GM12878 (cell line): Measurements from ENCODE around the gene RBM44. TPM values are rescaled to one million over a fixed set of nuclear protein-coding genes. Genes with fewer than 3 reads are reported as not detected.

Experiments used
- ATAC-seq: fragments of 200-7000 bp; cut with Tn5 transposase; 3 replicates; pipeline ENCODE4 v1.9.1; 2020; ENCODE audit warnings: mild to moderate bottlenecking, moderate library complexity
- BruUV-seq: library from RNA; stranded (reverse); fragments of 400-500 nt; replicated peaks from 2 replicates; lab custom pipeline; 2021; lab: Mats Ljungman, UMichigan
- CTCF ChIA-PET: fragments of 300-600 bp; sonication (Branson Sonifier 250); formaldehyde crosslinking; extraction: SDS; loops from one replicate; lab custom pipeline; 2021; ENCODE audit warnings: inconsistent platforms; lab: Yijun Ruan, JAX
- POLR2A ChIA-PET: fragments of 350-600 bp; formaldehyde crosslinking; extraction: SDS; loops from one replicate; lab custom pipeline; 2021; ENCODE audit warnings: inconsistent platforms; lab: Charles Lee
- RAD21 ChIA-PET: fragments of 300-600 bp; sonication (Branson Sonifier 250); formaldehyde crosslinking; loops from one replicate; lab custom pipeline; 2023; ENCODE audit warnings: antibody characterized with exemption; ENCODE audit not compliant: unreplicated experiment; lab: Charles Lee
- SMC1A ChIA-PET: fragments of 300-600 bp; sonication (Branson Sonifier 250); formaldehyde crosslinking; loops from one replicate; lab custom pipeline; 2023; ENCODE audit not compliant: unreplicated experiment, uncharacterized antibody; lab: Charles Lee
- DNase-seq: peaks from one replicate; pipeline ENCODE4 v3.0.0-alpha.2; 2011; ENCODE audit warnings: low read depth, low spot score
- FAIRE-seq: peaks from 3 replicates; lab custom pipeline; 2011; peaks lifted over from hg19 to GRCh38; lab: Jason Lieb, UNC
- H2AFZ ChIP-seq: 2 replicates; pipeline ENCODE4 v1.6.0; 2011; ENCODE audit warnings: low read depth, low read length, control low read depth; ENCODE audit not compliant: control insufficient read depth
- H3K27ac ChIP-seq: 2 replicates; pipeline ENCODE4 v1.5.1; 2011; ENCODE audit warnings: control low read depth; ENCODE audit not compliant: control insufficient read depth, insufficient read depth
- H3K27me3 ChIP-seq, 2 experiments: replicated peaks in 1 of 2; 2 replicates each; pipeline versions ENCODE4 v1.6.0 to v1.6.1; 2011; ENCODE audit warnings: low read length in 1 of 2; ENCODE audit not compliant: control insufficient read depth in 2 of 2, insufficient read depth in 2 of 2
- H3K36me3 ChIP-seq, 2 experiments: 2 replicates each; pipeline ENCODE4 v1.5.1; 2011; ENCODE audit warnings: low read length in 1 of 2; ENCODE audit not compliant: control insufficient read depth in 2 of 2, insufficient read depth in 2 of 2
- H3K4me1 ChIP-seq: 2 replicates; pipeline ENCODE4 v1.6.1; 2011; ENCODE audit warnings: mild to moderate bottlenecking, low read length, moderate library complexity, mixed read lengths; ENCODE audit not compliant: control insufficient read depth, insufficient read depth
- H3K4me2 ChIP-seq: 2 replicates; pipeline ENCODE4 v1.6.0; 2011; ENCODE audit warnings: control low read depth; ENCODE audit not compliant: control insufficient read depth, insufficient read depth
- H3K4me3 ChIP-seq: fragments of 200-600 bp; sonication (generic); 2 replicates; pipeline ENCODE4 v1.5.1; 2016
- H3K79me2 ChIP-seq: 2 replicates; pipeline ENCODE4 v1.6.0; 2011; ENCODE audit warnings: low read length; ENCODE audit not compliant: control insufficient read depth, insufficient read depth
- H3K9ac ChIP-seq: 2 replicates; pipeline ENCODE4 v1.8.0; 2011; ENCODE audit warnings: low read length, control low read depth, mixed read lengths; ENCODE audit not compliant: control insufficient read depth, insufficient read depth
- H3K9me3 ChIP-seq: replicated peaks from 3 replicates; pipeline ENCODE4 v1.5.1; 2011; ENCODE audit warnings: mild to moderate bottlenecking, low read length; ENCODE audit not compliant: control insufficient read depth, insufficient read depth
- H4K20me1 ChIP-seq: 2 replicates; pipeline ENCODE4 v1.6.0; 2011; ENCODE audit not compliant: control insufficient read depth, insufficient read depth
- EZH2 ChIP-seq: IDR thresholded peaks from 2 replicates; pipeline ENCODE4 v1.6.1; 2012; ENCODE audit warnings: low read depth, mild to moderate bottlenecking, control low read depth, inconsistent platforms, low read length, borderline replicate concordance; ENCODE audit not compliant: control insufficient read depth
- GATAD2B ChIP-seq: fragments of 450-650 bp; conservative IDR thresholded peaks from 2 replicates; pipeline ENCODE4 v1.6.1; 2017; ENCODE audit warnings: low read depth, mild to moderate bottlenecking, moderate library complexity
- HDAC2 ChIP-seq: fragments of 200-600 bp; sonication (generic); IDR thresholded peaks from 2 replicates; pipeline ENCODE4 v1.6.1; 2017
- JUNB ChIP-seq: IDR thresholded peaks from 2 replicates; pipeline ENCODE4 v1.6.1; 2016; ENCODE audit warnings: antibody characterized with exemption, mild to moderate bottlenecking
- JUND ChIP-seq: IDR thresholded peaks from 2 replicates; pipeline ENCODE4 v1.6.1; 2012; ENCODE audit warnings: low read depth, mild to moderate bottlenecking, low read length, improper control_type of control experiment, moderate library complexity
- KAT2A ChIP-seq: conservative IDR thresholded peaks from 2 replicates; pipeline ENCODE4 v1.6.1; 2011; ENCODE audit warnings: low read depth, low read length; ENCODE audit not compliant: control insufficient read depth
- KLF5 ChIP-seq: fragments of 450-650 bp; IDR thresholded peaks from 2 replicates; pipeline ENCODE4 v1.6.1; 2014; ENCODE audit warnings: mild to moderate bottlenecking; ENCODE audit not compliant: partially characterized antibody
- PAX5 ChIP-seq: IDR thresholded peaks from 2 replicates; pipeline ENCODE4 v1.6.1; 2011; ENCODE audit warnings: low read depth, low read length, borderline replicate concordance
- POLR2A ChIP-seq: IDR thresholded peaks from 2 replicates; pipeline ENCODE4 v1.6.1; 2011; ENCODE audit warnings: low read depth, mild to moderate bottlenecking, low read length
- RAD21 ChIP-seq: IDR thresholded peaks from 2 replicates; pipeline ENCODE4 v1.6.1; 2011; ENCODE audit warnings: mild to moderate bottlenecking, low read depth, low read length, moderate library complexity; ENCODE audit not compliant: insufficient read depth
- SP1 ChIP-seq: IDR thresholded peaks from one replicate; pipeline ENCODE4 v1.6.1; 2011; ENCODE audit warnings: low read depth, low read length
- SREBF1 ChIP-seq: IDR thresholded peaks from 2 replicates; pipeline ENCODE4 v1.6.1; 2012; ENCODE audit warnings: mild to moderate bottlenecking, low read length
- YY1 ChIP-seq: IDR thresholded peaks from 2 replicates; pipeline ENCODE4 v1.6.1; 2011; ENCODE audit warnings: low read depth, mild to moderate bottlenecking, low read length
- ZNF24 ChIP-seq: fragments of 450-650 bp; IDR thresholded peaks from 2 replicates; pipeline ENCODE4 v1.6.1; 2017; ENCODE audit warnings: antibody characterized with exemption, mild to moderate bottlenecking
- ZNF274 ChIP-seq: IDR thresholded peaks from one replicate; pipeline ENCODE4 v1.8.0; 2011; ENCODE audit not compliant: insufficient read length, insufficient read depth
- WGBS: methylation state at CpG from one replicate; pipeline ENCODE4 v1.1.6; 2016; ENCODE audit warnings: low lambda C conversion rate; ENCODE audit not compliant: insufficient replicate concordance, insufficient coverage; ENCODE audit errors: missing lambda C conversion rate; 5-methylcytosine and 5-hydroxymethylcytosine counted together
- in situ Hi-C: fragments of 300-500 bp; cut with MboI; formaldehyde crosslinking; loops from 9 replicates; pipeline ENCODE4 v1.14.3; 2018; ENCODE audit warnings: mixed read lengths
- intact Hi-C: fragments of 100-400 bp; cut with micrococcal nuclease; formaldehyde crosslinking; loops from one replicate; pipeline ENCODE4 v1.14.2; 2022; ENCODE audit not compliant: unreplicated experiment
- polyA plus RNA-seq, 11 experiments: library from polyadenylated mRNA; depleted of rRNA in 4 of 11; unstranded in 6 of 11; stranded (reverse) in 5 of 11; fragments of >200 nt; fragmentation: Nextera tagmentation in 4 of 11; fragmentation: Illumina TruSeq in 1 of 11; extraction: Ambion mirVana in 4 of 11; extraction: Trizol in 1 of 11; gene quantifications; 1 replicate in 1 of 11; 2 replicates in 10 of 11; pipeline versions ENCODE4 v1.2.1 to v1.2.3, GENCODE V29; 2011 to 2016; ENCODE audit warnings: inconsistent platforms in 2 of 11, missing spikeins in 2 of 11, low read depth in 1 of 11
- total RNA-seq, 4 experiments: library from RNA; depleted of rRNA in 3 of 4; stranded (reverse); fragments of >200 nt in 3 of 4; fragmentation: Illumina TruSeq in 1 of 4; extraction: Trizol in 1 of 4; gene quantifications; 2 replicates each; pipeline versions ENCODE4 v1.2.1 to v1.2.3, GENCODE V29; 2013 to 2021
- TF ChIP-seq, protein P1 (sequence below): IDR thresholded peaks from 2 replicates; pipeline ENCODE4 v1.6.1; 2011; ENCODE audit warnings: low read depth, mild to moderate bottlenecking, low read length, moderate library complexity, borderline replicate concordance; ENCODE audit errors: extremely low read depth
- TF ChIP-seq, protein P2 (sequence below): fragments of 450-650 bp; IDR thresholded peaks from 2 replicates; pipeline ENCODE4 v1.6.1; 2017; ENCODE audit warnings: mild to moderate bottlenecking, low read depth, inconsistent platforms; ENCODE audit not compliant: poor library complexity, severe bottlenecking
- TF ChIP-seq, protein P3 (sequence below): IDR thresholded peaks from 2 replicates; pipeline ENCODE4 v1.6.1; 2011; ENCODE audit warnings: borderline replicate concordance, low read depth, mild to moderate bottlenecking, moderate library complexity, mixed read lengths, low read length; ENCODE audit not compliant: insufficient read depth; ENCODE audit errors: extremely low read length

Gene RBM44
- total and polyA plus RNA-seq, 10 of the 15 experiments (the other 5 are each of a cell fraction or from before 2014, with no cell fraction given), result 0.14 to 1.4 (median 0.62) TPM; not detected in 1

DNA sequence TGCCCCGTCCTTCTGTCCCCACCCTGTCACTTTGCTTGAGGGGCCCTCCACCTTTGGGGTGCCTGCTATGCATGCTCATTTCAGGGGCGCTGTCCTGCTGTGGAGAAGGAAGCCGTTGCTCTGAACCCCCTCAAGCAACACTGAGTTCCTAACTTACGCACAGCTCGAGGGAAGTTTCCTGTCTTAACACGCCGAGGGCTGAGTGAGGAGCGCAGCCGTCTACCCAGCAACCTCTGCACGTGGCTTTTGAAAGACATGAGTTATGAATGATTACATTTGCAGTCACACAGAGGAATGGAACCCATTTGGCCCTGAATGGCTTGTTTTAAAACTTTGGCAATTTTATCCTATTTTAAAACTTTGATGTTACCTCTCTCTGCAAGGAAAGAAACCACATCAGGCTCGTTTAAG, 74.8 kb downstream of the RBM44 start:
- H3K4me1 ChIP-seq, result peaks cover 5% of the 10 kb centered on the region
- H2AFZ ChIP-seq, result peak overlapping the region; percentile 10; the same call in 1 of the 2 replicates
- ATAC-seq (peak; percentile 57), FAIRE-seq (no peak), DNase-seq (no peak)
- no peak overlapping the region for H3K4me2 ChIP-seq
- TF ChIP-seq, protein P1, sequence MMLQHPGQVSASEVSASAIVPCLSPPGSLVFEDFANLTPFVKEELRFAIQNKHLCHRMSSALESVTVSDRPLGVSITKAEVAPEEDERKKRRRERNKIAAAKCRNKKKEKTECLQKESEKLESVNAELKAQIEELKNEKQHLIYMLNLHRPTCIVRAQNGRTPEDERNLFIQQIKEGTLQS, result no peak
- TF ChIP-seq ZNF274 (no peak), SREBF1 (no peak), KAT2A (no peak), GATAD2B (no peak), SP1 (no peak), PAX5 (no peak), RAD21 (no peak), JUNB (no peak), YY1 (no peak), KLF5 (no peak), POLR2A (no peak), EZH2 (no peak), HDAC2 (no peak), ZNF24 (no peak), JUND (no peak)
- TF ChIP-seq, protein P2, sequence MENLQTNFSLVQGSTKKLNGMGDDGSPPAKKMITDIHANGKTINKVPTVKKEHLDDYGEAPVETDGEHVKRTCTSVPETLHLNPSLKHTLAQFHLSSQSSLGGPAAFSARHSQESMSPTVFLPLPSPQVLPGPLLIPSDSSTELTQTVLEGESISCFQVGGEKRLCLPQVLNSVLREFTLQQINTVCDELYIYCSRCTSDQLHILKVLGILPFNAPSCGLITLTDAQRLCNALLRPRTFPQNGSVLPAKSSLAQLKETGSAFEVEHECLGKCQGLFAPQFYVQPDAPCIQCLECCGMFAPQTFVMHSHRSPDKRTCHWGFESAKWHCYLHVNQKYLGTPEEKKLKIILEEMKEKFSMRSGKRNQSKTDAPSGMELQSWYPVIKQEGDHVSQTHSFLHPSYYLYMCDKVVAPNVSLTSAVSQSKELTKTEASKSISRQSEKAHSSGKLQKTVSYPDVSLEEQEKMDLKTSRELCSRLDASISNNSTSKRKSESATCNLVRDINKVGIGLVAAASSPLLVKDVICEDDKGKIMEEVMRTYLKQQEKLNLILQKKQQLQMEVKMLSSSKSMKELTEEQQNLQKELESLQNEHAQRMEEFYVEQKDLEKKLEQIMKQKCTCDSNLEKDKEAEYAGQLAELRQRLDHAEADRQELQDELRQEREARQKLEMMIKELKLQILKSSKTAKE, result no peak
- TF ChIP-seq, protein P3, sequence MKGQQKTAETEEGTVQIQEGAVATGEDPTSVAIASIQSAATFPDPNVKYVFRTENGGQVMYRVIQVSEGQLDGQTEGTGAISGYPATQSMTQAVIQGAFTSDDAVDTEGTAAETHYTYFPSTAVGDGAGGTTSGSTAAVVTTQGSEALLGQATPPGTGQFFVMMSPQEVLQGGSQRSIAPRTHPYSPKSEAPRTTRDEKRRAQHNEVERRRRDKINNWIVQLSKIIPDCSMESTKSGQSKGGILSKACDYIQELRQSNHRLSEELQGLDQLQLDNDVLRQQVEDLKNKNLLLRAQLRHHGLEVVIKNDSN, result no peak
- H3K27ac ChIP-seq, result no peak overlapping the region
- H3K9ac ChIP-seq, result no peak overlapping the region
- ChIA-PET CTCF (interaction anchor here (0.6 kb wide), 1 partner anchor 17 kb away, joined by 3 read pairs; no protein-coding TSS in a partner anchor), RAD21 (interaction anchor here (0.6 to 1.3 kb wide), 2 partner anchors 22 to 927 kb away, joined by 3 read pairs; no protein-coding TSS in a partner anchor), POLR2A (no interaction called here), SMC1A (no interaction called here)
- H3K27me3 ChIP-seq, result no peaks in the 10 kb centered on the region; a peak in 1 of 4 replicates
- no TSS peak for BruUV-seq
- no peaks in the 10 kb centered on the region for H4K20me1 ChIP-seq
- intact Hi-C loops (no loop called here), in situ Hi-C loops (no loop called here)
- no peaks in the 10 kb centered on the region for H3K36me3 ChIP-seq
- WGBS, result 15% methylated on average over 11 of the region's 11 CpGs
- no peak overlapping the region for H3K4me3 ChIP-seq
- H3K79me2 ChIP-seq, result no peaks in the 10 kb centered on the region
- no peaks in the 10 kb centered on the region for H3K9me3 ChIP-seq
